Adrenal gland (tissue), 5 donors: ENCODE results near the gene AGTPBP1.

Experiments
- POLR2A ChIP-seq, 2 donors: fragments of 450-650 bp; IDR thresholded peaks; one replicate each; pipeline ENCODE4 v1.6.1; 2017; ENCODE audit warnings: antibody characterized with exemption in 2 of 2, mild to moderate bottlenecking in 2 of 2, moderate library complexity in 1 of 2
- TF ChIP-seq, protein P1 (sequence below), 6 experiments: fragments of 450-650 bp in 4 of 6; fragments of 200-600 bp in 2 of 6; sonication (generic) in 1 of 6; IDR thresholded peaks; 1 replicate in 5 of 6; 2 replicates in 1 of 6; pipeline versions ENCODE4 v1.5.1 to v1.8.0; 2016 to 2021; ENCODE audit warnings: antibody characterized with exemption in 6 of 6, mild to moderate bottlenecking in 2 of 6, moderate library complexity in 1 of 6
- donor health status: DM: no; HTN: no; CAD: no.

DNA sequence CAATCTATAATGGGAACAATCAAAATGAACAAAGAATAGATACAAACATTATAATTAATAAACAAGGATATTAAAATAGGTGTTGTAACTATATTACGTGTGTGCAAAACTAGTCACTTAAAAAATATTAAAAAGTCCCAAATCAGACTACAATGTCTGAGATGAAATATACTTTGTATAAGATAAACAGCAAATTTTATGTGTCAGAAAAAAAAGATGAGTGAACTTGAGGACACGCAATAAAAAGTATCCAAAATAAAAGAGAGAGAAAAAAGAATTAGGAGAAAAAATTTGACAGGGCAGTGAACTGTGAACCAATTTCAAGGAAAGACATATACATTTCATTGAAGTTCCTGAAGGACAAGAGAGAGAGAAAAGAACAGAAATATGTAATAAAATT is 37.0 kb downstream of the AGTPBP1 start:
- TF ChIP-seq, protein P1, sequence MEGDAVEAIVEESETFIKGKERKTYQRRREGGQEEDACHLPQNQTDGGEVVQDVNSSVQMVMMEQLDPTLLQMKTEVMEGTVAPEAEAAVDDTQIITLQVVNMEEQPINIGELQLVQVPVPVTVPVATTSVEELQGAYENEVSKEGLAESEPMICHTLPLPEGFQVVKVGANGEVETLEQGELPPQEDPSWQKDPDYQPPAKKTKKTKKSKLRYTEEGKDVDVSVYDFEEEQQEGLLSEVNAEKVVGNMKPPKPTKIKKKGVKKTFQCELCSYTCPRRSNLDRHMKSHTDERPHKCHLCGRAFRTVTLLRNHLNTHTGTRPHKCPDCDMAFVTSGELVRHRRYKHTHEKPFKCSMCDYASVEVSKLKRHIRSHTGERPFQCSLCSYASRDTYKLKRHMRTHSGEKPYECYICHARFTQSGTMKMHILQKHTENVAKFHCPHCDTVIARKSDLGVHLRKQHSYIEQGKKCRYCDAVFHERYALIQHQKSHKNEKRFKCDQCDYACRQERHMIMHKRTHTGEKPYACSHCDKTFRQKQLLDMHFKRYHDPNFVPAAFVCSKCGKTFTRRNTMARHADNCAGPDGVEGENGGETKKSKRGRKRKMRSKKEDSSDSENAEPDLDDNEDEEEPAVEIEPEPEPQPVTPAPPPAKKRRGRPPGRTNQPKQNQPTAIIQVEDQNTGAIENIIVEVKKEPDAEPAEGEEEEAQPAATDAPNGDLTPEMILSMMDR (IDR thresholded peaks at IDR 0.05): no peak
- no peak for TF ChIP-seq POLR2A (IDR thresholded peaks at IDR 0.05)
